Measurements from ENCODE around the gene ATAD5.
"Not testable (repeated sequence)": the region's sequence is repeated elsewhere in the genome, so short reads cannot be mapped to it uniquely, and the experiment has no call there.

The ATAD5 gene

DNA sequence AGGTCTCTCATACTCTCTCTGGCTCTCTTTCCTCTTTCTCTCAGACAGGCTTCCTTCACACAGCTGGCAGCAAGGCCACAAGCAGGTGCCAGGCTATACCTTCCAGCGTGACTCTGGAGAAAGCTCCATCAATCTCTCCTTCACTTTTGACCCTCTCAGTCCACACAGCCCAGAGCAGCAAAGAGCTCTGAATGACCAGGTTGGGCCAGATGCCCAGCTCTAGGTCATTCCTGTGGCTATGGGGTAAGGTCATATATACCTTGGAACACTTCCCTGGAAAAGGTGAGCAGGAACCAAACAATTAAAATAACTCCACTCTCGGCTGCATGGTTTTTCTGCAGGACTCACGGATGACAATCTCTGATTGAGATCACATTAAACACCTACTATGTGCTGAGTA, 98.7 kb downstream of the ATAD5 start:
- Histone ChIP-seq H3K27me3 (ENCODE audit: insufficient read depth, poor library complexity, severe bottlenecking) (no peaks in the 10 kb centered on the region), H3K27ac (replicated peaks) (no peak overlapping the region), H3K4me3 (replicated peaks; ENCODE audit: insufficient read depth, low read length) (no peak overlapping the region)
- DNase-seq (ENCODE audit: low read depth in 1 of 2, low spot score in 1 of 2) = no peak
- TF ChIP-seq, protein P1, sequence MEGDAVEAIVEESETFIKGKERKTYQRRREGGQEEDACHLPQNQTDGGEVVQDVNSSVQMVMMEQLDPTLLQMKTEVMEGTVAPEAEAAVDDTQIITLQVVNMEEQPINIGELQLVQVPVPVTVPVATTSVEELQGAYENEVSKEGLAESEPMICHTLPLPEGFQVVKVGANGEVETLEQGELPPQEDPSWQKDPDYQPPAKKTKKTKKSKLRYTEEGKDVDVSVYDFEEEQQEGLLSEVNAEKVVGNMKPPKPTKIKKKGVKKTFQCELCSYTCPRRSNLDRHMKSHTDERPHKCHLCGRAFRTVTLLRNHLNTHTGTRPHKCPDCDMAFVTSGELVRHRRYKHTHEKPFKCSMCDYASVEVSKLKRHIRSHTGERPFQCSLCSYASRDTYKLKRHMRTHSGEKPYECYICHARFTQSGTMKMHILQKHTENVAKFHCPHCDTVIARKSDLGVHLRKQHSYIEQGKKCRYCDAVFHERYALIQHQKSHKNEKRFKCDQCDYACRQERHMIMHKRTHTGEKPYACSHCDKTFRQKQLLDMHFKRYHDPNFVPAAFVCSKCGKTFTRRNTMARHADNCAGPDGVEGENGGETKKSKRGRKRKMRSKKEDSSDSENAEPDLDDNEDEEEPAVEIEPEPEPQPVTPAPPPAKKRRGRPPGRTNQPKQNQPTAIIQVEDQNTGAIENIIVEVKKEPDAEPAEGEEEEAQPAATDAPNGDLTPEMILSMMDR (IDR thresholded peaks at IDR 0.05; ENCODE audit: insufficient read depth, low read length) = no peak
- TF ChIP-seq POLR2AphosphoS5 (IDR thresholded peaks at IDR 0.05; ENCODE audit: low read depth) (no peak), GABPA (IDR thresholded peaks at IDR 0.05; ENCODE audit: low read depth) (no peak)

DNA sequence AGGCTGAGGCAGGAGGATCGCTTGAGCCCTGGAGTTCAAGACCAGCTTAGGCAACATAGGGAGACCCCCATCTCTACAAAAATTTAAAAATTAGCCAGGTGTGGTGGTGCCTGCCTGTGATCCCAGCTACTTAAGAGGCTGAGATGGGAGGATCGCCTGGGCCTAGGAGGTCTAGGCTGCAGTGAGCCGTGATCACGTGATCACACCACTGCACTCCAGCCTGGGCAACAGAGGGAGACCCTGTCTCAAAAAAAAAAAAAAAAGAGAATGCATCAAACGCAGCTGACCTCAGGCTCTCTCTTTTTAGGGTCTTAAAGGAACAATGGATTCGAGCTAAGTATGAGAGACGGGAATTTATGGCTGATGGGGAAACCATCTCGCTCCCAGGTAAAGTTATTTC, 99.8 kb downstream of the ATAD5 start:
- H3K27ac ChIP-seq (replicated peaks); DNase-seq (ENCODE audit: low read depth in 1 of 2, low spot score in 1 of 2); H3K27me3 ChIP-seq (ENCODE audit: insufficient read depth, poor library complexity, severe bottlenecking); H3K4me3 ChIP-seq (replicated peaks; ENCODE audit: insufficient read depth, low read length): not testable (repeated sequence)

DNA sequence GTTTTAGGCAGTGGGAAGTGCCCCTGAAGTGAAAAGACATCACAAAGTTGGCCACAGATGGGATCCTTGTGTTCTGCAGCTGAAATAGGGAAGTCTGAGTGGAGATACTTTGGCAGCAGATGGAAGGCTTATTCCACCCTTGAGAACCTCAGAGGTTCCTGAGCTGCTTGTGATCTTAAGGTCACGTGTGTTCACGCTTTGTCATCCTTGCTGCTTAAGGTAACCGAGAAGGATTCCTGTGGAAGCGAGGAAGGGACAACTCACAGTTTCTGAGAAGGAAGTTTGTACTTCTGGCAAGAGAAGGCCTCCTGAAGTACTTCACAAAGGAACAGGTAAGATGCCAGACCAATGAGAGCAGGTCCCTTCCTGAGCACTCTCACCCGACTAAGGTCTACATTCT, 102.2 kb downstream of the ATAD5 start:
- peak in 1 of 2 experiments; percentile 42 for DNase-seq (ENCODE audit: low read depth in 1 of 2, low spot score in 1 of 2)
- no peak overlapping the region for H3K4me3 ChIP-seq (replicated peaks; ENCODE audit: insufficient read depth, low read length)
- H3K27ac ChIP-seq (replicated peaks) = no peak overlapping the region
- TF ChIP-seq, protein P1 (IDR thresholded peaks at IDR 0.05; ENCODE audit: insufficient read depth, low read length) = no peak
- peak; percentile 91 for TF ChIP-seq SPI1 (IDR thresholded peaks at IDR 0.05; ENCODE audit: borderline replicate concordance, low read depth)
- no peaks in the 10 kb centered on the region for H3K27me3 ChIP-seq (ENCODE audit: insufficient read depth, poor library complexity, severe bottlenecking)

DNA sequence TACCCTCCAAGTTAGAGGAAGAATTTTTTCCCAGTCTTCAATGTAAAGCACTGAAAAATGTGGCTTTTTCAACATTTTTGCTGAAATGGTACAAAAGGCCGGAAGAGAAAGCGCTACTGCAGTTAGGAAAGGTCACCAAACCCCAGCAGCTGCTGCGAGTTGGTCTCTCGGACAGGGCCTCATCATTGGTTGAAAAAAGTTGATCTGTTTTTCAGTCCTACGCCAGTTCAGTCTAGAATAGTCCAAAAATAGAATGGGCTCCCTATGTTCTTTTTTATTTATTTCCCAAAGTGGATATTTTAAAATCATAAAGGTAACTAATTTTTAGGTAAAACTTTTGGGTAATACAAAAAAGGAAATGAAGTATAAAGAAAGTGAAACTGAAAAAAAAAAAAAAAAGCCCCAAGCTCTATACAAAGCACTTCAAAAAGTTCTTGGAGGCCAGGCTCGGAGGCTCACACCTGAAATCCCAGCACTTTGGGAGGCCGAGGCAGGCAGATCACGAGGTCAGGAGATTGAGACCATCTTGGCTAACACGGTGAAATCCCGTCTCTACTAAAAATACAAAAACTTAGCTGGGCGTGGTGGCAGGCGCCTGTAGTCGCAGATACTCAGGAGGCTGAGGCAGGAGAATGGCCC, 107.4 kb downstream of the ATAD5 start:
- TF ChIP-seq POLR2AphosphoS5 (IDR thresholded peaks at IDR 0.05; ENCODE audit: low read depth) = no peak
- TF ChIP-seq, protein P2, sequence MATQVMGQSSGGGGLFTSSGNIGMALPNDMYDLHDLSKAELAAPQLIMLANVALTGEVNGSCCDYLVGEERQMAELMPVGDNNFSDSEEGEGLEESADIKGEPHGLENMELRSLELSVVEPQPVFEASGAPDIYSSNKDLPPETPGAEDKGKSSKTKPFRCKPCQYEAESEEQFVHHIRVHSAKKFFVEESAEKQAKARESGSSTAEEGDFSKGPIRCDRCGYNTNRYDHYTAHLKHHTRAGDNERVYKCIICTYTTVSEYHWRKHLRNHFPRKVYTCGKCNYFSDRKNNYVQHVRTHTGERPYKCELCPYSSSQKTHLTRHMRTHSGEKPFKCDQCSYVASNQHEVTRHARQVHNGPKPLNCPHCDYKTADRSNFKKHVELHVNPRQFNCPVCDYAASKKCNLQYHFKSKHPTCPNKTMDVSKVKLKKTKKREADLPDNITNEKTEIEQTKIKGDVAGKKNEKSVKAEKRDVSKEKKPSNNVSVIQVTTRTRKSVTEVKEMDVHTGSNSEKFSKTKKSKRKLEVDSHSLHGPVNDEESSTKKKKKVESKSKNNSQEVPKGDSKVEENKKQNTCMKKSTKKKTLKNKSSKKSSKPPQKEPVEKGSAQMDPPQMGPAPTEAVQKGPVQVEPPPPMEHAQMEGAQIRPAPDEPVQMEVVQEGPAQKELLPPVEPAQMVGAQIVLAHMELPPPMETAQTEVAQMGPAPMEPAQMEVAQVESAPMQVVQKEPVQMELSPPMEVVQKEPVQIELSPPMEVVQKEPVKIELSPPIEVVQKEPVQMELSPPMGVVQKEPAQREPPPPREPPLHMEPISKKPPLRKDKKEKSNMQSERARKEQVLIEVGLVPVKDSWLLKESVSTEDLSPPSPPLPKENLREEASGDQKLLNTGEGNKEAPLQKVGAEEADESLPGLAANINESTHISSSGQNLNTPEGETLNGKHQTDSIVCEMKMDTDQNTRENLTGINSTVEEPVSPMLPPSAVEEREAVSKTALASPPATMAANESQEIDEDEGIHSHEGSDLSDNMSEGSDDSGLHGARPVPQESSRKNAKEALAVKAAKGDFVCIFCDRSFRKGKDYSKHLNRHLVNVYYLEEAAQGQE (IDR thresholded peaks at IDR 0.05; ENCODE audit: insufficient replicate concordance, low read depth) = no peak
- TF ChIP-seq, protein P1 (IDR thresholded peaks at IDR 0.05; ENCODE audit: insufficient read depth, low read length) = no peak
- TF ChIP-seq GABPA (IDR thresholded peaks at IDR 0.05; ENCODE audit: low read depth) = no peak
- no peak for TF ChIP-seq SPI1 (IDR thresholded peaks at IDR 0.05; ENCODE audit: borderline replicate concordance, low read depth)
- DNase-seq (ENCODE audit: low read depth in 1 of 2, low spot score in 1 of 2) = no peak
- no peaks in the 10 kb centered on the region for H3K27me3 ChIP-seq (ENCODE audit: insufficient read depth, poor library complexity, severe bottlenecking)
- no peak overlapping the region for H3K27ac ChIP-seq (replicated peaks)
- H3K4me3 ChIP-seq (replicated peaks; ENCODE audit: insufficient read depth, low read length) = no peak overlapping the region

DNA sequence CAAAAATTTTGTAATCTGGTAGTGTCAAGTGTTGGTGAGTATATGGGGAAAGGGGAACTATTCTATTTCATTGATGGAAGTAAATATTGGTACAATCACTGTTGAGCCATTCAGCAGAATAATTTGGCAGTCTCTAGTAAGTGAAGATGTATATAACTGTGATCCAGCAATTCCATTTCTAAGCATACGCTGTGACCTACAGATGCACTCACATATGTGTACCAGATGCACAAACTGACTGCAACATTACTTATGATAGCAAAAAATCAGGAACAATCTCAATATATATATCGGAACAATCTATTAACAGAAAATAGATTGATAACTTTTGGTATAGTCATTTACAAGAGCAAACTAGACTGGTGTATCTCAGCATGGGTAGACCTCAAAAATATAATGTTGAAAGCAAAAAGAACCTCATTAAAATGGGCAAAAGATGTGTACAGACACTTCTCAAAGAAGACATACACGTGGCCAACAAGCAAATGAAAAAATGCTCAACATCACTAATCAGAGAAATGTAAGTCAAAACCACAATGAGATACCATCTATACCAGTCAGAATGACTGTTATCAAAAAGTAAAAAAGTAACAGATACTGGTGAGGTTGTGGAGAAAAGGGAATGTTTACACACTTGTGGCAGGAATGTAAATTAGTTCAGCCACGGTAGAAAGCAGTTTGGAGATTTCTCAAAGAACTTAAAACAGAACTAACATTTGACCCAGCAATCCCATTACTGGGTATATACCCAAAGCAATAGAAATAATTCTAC, 110.7 kb downstream of the ATAD5 start:
- TF ChIP-seq SPI1 (IDR thresholded peaks at IDR 0.05; ENCODE audit: borderline replicate concordance, low read depth) = no peak
- no peak for TF ChIP-seq POLR2AphosphoS5 (IDR thresholded peaks at IDR 0.05; ENCODE audit: low read depth)
- no peak for TF ChIP-seq GABPA (IDR thresholded peaks at IDR 0.05; ENCODE audit: low read depth)
- TF ChIP-seq, protein P2 (IDR thresholded peaks at IDR 0.05; ENCODE audit: insufficient replicate concordance, low read depth) = no peak
- TF ChIP-seq, protein P1 (IDR thresholded peaks at IDR 0.05; ENCODE audit: insufficient read depth, low read length) = no peak
- Histone ChIP-seq H3K27ac (replicated peaks) (no peak overlapping the region), H3K4me3 (replicated peaks; ENCODE audit: insufficient read depth, low read length) (no peak overlapping the region), H3K27me3 (ENCODE audit: insufficient read depth, poor library complexity, severe bottlenecking) (no peaks in the 10 kb centered on the region)
- no peak for DNase-seq (ENCODE audit: low read depth in 1 of 2, low spot score in 1 of 2)

Measured in HL-60 (cell line).